ENCODE measurements around the gene CEP63.

The CEP63 gene

GRCh38 chr3:134485718-134486576 lies at the start of gene CEP63, which contains the start of gene ANAPC13:
Gene CEP63 (plus strand): TSS chr3:134486057. CDS start chr3:134495321, 9,264 bp downstream.
Gene ANAPC13 (minus strand): TSS chr3:134485985. CDS start chr3:134482904, 3,081 bp downstream.
- H3K4me3 ChIP-seq (ENCODE audit: low read depth in 1 of 5, low read length in 5 of 5): peak within 1 kb of the TSS; percentile 80 to 94 (median 88)
- H3K27ac ChIP-seq (ENCODE audit: low read depth, low read length): peak within 1 kb of the TSS; percentile 96
- peak within 1 kb of the TSS; percentile 84 to 99 (median 96) for H3K9ac ChIP-seq (ENCODE audit: low read length in 5 of 5)
- peaks cover 6 to 17% (median 12%) of the 10 kb centered on the region in 5 donors for H3K36me3 ChIP-seq (ENCODE audit: control insufficient read depth in 5 of 5, insufficient read depth in 5 of 5, low read length in 5 of 5)
- H3K4me1 ChIP-seq (ENCODE audit: control insufficient read depth in 5 of 5, insufficient read depth in 5 of 5, low read length in 5 of 5): peaks cover 3 to 48% (median 38%) of the 10 kb centered on the region in 5 donors
- no peaks in the 10 kb centered on the region for H3K27me3 ChIP-seq (ENCODE audit: control insufficient read depth in 5 of 5, insufficient read depth in 4 of 5, low read length in 5 of 5)
- no peaks in the 10 kb centered on the region for H3K9me3 ChIP-seq (ENCODE audit: control insufficient read depth in 5 of 5, low read length in 5 of 5)

- Histone ChIP-seq H3K9ac (ENCODE audit: low read length in 5 of 5) (no peak overlapping the region), H3K4me1 (ENCODE audit: control insufficient read depth in 5 of 5, insufficient read depth in 5 of 5, low read length in 5 of 5) (peaks cover 0 to 7% (median 4%) of the 10 kb centered on the region in 5 donors), H3K27ac (ENCODE audit: low read depth, low read length) (no peak overlapping the region), H3K27me3 (ENCODE audit: control insufficient read depth in 5 of 5, insufficient read depth in 4 of 5, low read length in 5 of 5) (no peaks in the 10 kb centered on the region), H3K36me3 (ENCODE audit: control insufficient read depth in 5 of 5, insufficient read depth in 5 of 5, low read length in 5 of 5) (no peaks in the 10 kb centered on the region), H3K9me3 (ENCODE audit: control insufficient read depth in 5 of 5, low read length in 5 of 5) (no peaks in the 10 kb centered on the region), H3K4me3 (ENCODE audit: low read depth in 1 of 5, low read length in 5 of 5) (no peak overlapping the region)
These were observed 48.6 kb upstream of the CEP63 start for GRCh38 chr3:134437211-134437752.

- Histone ChIP-seq H3K9ac (ENCODE audit: low read length in 5 of 5) (no peak overlapping the region), H3K4me3 (ENCODE audit: low read depth in 1 of 5, low read length in 5 of 5) (no peak overlapping the region), H3K27me3 (ENCODE audit: control insufficient read depth in 5 of 5, insufficient read depth in 4 of 5, low read length in 5 of 5) (no peaks in the 10 kb centered on the region), H3K27ac (ENCODE audit: low read depth, low read length) (no peak overlapping the region), H3K4me1 (ENCODE audit: control insufficient read depth in 5 of 5, insufficient read depth in 5 of 5, low read length in 5 of 5) (peaks cover 0 to 27% (median 18%) of the 10 kb centered on the region in 5 donors), H3K9me3 (ENCODE audit: control insufficient read depth in 5 of 5, low read length in 5 of 5) (peaks cover 0 to 2% (median 0%) of the 10 kb centered on the region in 5 donors), H3K36me3 (ENCODE audit: control insufficient read depth in 5 of 5, insufficient read depth in 5 of 5, low read length in 5 of 5) (no peaks in the 10 kb centered on the region)
These were observed 44.5 kb upstream of the CEP63 start for GRCh38 chr3:134441321-134441720.

GRCh38 chr3:134441821-134442220 lies 44.0 kb upstream of the CEP63 start:
- Histone ChIP-seq H3K4me3 (ENCODE audit: low read depth in 1 of 5, low read length in 5 of 5) (no peak overlapping the region), H3K27me3 (ENCODE audit: control insufficient read depth in 5 of 5, insufficient read depth in 4 of 5, low read length in 5 of 5) (no peaks in the 10 kb centered on the region), H3K36me3 (ENCODE audit: control insufficient read depth in 5 of 5, insufficient read depth in 5 of 5, low read length in 5 of 5) (no peaks in the 10 kb centered on the region), H3K4me1 (ENCODE audit: control insufficient read depth in 5 of 5, insufficient read depth in 5 of 5, low read length in 5 of 5) (peaks cover 3 to 32% (median 23%) of the 10 kb centered on the region in 5 donors), H3K9ac (ENCODE audit: low read length in 5 of 5) (no peak overlapping the region), H3K27ac (ENCODE audit: low read depth, low read length) (no peak overlapping the region), H3K9me3 (ENCODE audit: control insufficient read depth in 5 of 5, low read length in 5 of 5) (peaks cover 0 to 2% (median 0%) of the 10 kb centered on the region in 5 donors)

GRCh38 chr3:134445095-134445494 lies 40.8 kb upstream of the CEP63 start:
- H3K27ac ChIP-seq (ENCODE audit: low read depth, low read length): peak overlapping the region; percentile 34
- H3K27me3 ChIP-seq (ENCODE audit: control insufficient read depth in 5 of 5, insufficient read depth in 4 of 5, low read length in 5 of 5): no peaks in the 10 kb centered on the region
- no peaks in the 10 kb centered on the region for H3K36me3 ChIP-seq (ENCODE audit: control insufficient read depth in 5 of 5, insufficient read depth in 5 of 5, low read length in 5 of 5)
- H3K4me3 ChIP-seq (ENCODE audit: low read depth in 1 of 5, low read length in 5 of 5): no peak overlapping the region
- peaks cover 0 to 2% (median 0%) of the 10 kb centered on the region in 5 donors for H3K9me3 ChIP-seq (ENCODE audit: control insufficient read depth in 5 of 5, low read length in 5 of 5)
- H3K4me1 ChIP-seq (ENCODE audit: control insufficient read depth in 5 of 5, insufficient read depth in 5 of 5, low read length in 5 of 5): peaks cover 6 to 49% (median 39%) of the 10 kb centered on the region in 5 donors
- H3K9ac ChIP-seq (ENCODE audit: low read length in 5 of 5): peak overlapping the region in 2 of 5 donors; percentile 11 to 43

- Histone ChIP-seq H3K4me1 (ENCODE audit: control insufficient read depth in 5 of 5, insufficient read depth in 5 of 5, low read length in 5 of 5) (peaks cover 6 to 52% (median 41%) of the 10 kb centered on the region in 5 donors), H3K36me3 (ENCODE audit: control insufficient read depth in 5 of 5, insufficient read depth in 5 of 5, low read length in 5 of 5) (no peaks in the 10 kb centered on the region), H3K27ac (ENCODE audit: low read depth, low read length) (peak overlapping the region; percentile 55), H3K4me3 (ENCODE audit: low read depth in 1 of 5, low read length in 5 of 5) (no peak overlapping the region), H3K9ac (ENCODE audit: low read length in 5 of 5) (peak overlapping the region in 1 of 5 donors; percentile 11), H3K27me3 (ENCODE audit: control insufficient read depth in 5 of 5, insufficient read depth in 4 of 5, low read length in 5 of 5) (no peaks in the 10 kb centered on the region), H3K9me3 (ENCODE audit: control insufficient read depth in 5 of 5, low read length in 5 of 5) (peaks cover 0 to 2% (median 0%) of the 10 kb centered on the region in 5 donors)
These were observed 40.2 kb upstream of the CEP63 start for GRCh38 chr3:134445636-134446035.

GRCh38 chr3:134446800-134447199 lies 39.1 kb upstream of the CEP63 start:
- Histone ChIP-seq H3K27me3 (ENCODE audit: control insufficient read depth in 5 of 5, insufficient read depth in 4 of 5, low read length in 5 of 5) (no peaks in the 10 kb centered on the region), H3K4me3 (ENCODE audit: low read depth in 1 of 5, low read length in 5 of 5) (no peak overlapping the region), H3K4me1 (ENCODE audit: control insufficient read depth in 5 of 5, insufficient read depth in 5 of 5, low read length in 5 of 5) (peaks cover 6 to 50% (median 41%) of the 10 kb centered on the region in 5 donors), H3K9me3 (ENCODE audit: control insufficient read depth in 5 of 5, low read length in 5 of 5) (peaks cover 0 to 2% (median 0%) of the 10 kb centered on the region in 5 donors), H3K27ac (ENCODE audit: low read depth, low read length) (peak overlapping the region; percentile 55), H3K9ac (ENCODE audit: low read length in 5 of 5) (no peak overlapping the region), H3K36me3 (ENCODE audit: control insufficient read depth in 5 of 5, insufficient read depth in 5 of 5, low read length in 5 of 5) (no peaks in the 10 kb centered on the region)

- Histone ChIP-seq H3K4me3 (ENCODE audit: low read depth in 1 of 5, low read length in 5 of 5) (no peak overlapping the region), H3K27ac (ENCODE audit: low read depth, low read length) (peak overlapping the region; percentile 12), H3K4me1 (ENCODE audit: control insufficient read depth in 5 of 5, insufficient read depth in 5 of 5, low read length in 5 of 5) (peaks cover 6 to 44% (median 37%) of the 10 kb centered on the region in 5 donors), H3K9me3 (ENCODE audit: control insufficient read depth in 5 of 5, low read length in 5 of 5) (peaks cover 0 to 2% (median 0%) of the 10 kb centered on the region in 5 donors), H3K27me3 (ENCODE audit: control insufficient read depth in 5 of 5, insufficient read depth in 4 of 5, low read length in 5 of 5) (no peaks in the 10 kb centered on the region), H3K9ac (ENCODE audit: low read length in 5 of 5) (no peak overlapping the region), H3K36me3 (ENCODE audit: control insufficient read depth in 5 of 5, insufficient read depth in 5 of 5, low read length in 5 of 5) (no peaks in the 10 kb centered on the region)
These were observed 38.5 kb upstream of the CEP63 start for GRCh38 chr3:134447351-134447750.

- Histone ChIP-seq H3K4me1 (ENCODE audit: control insufficient read depth in 5 of 5, insufficient read depth in 5 of 5, low read length in 5 of 5) (peaks cover 6 to 42% (median 37%) of the 10 kb centered on the region in 5 donors), H3K27ac (ENCODE audit: low read depth, low read length) (no peak overlapping the region), H3K9ac (ENCODE audit: low read length in 5 of 5) (no peak overlapping the region)
These were observed 37.2 kb upstream of the CEP63 start for GRCh38 chr3:134448664-134449063.

GRCh38 chr3:134449277-134449676 lies 36.6 kb upstream of the CEP63 start:
- Histone ChIP-seq H3K36me3 (ENCODE audit: control insufficient read depth in 5 of 5, insufficient read depth in 5 of 5, low read length in 5 of 5) (no peaks in the 10 kb centered on the region), H3K27ac (ENCODE audit: low read depth, low read length) (no peak overlapping the region), H3K9ac (ENCODE audit: low read length in 5 of 5) (no peak overlapping the region), H3K27me3 (ENCODE audit: control insufficient read depth in 5 of 5, insufficient read depth in 4 of 5, low read length in 5 of 5) (no peaks in the 10 kb centered on the region), H3K4me1 (ENCODE audit: control insufficient read depth in 5 of 5, insufficient read depth in 5 of 5, low read length in 5 of 5) (peaks cover 6 to 42% (median 37%) of the 10 kb centered on the region in 5 donors), H3K9me3 (ENCODE audit: control insufficient read depth in 5 of 5, low read length in 5 of 5) (peaks cover 0 to 2% (median 0%) of the 10 kb centered on the region in 5 donors), H3K4me3 (ENCODE audit: low read depth in 1 of 5, low read length in 5 of 5) (no peak overlapping the region)

More at GRCh38 chr3:134448664-134449063, 37.2 kb upstream of the CEP63 start:
- no peaks in the 10 kb centered on the region for H3K36me3 ChIP-seq (ENCODE audit: control insufficient read depth in 5 of 5, insufficient read depth in 5 of 5, low read length in 5 of 5)
- H3K9me3 ChIP-seq (ENCODE audit: control insufficient read depth in 5 of 5, low read length in 5 of 5): peaks cover 0 to 2% (median 0%) of the 10 kb centered on the region in 5 donors
- no peaks in the 10 kb centered on the region for H3K27me3 ChIP-seq (ENCODE audit: control insufficient read depth in 5 of 5, insufficient read depth in 4 of 5, low read length in 5 of 5)
- H3K4me3 ChIP-seq (ENCODE audit: low read depth in 1 of 5, low read length in 5 of 5): no peak overlapping the region
